Vagina (tissue), 2 donors: Measurements from ENCODE around the gene ORC6. TPM values are rescaled to one million over a fixed set of nuclear protein-coding genes. Genes with fewer than 3 reads are reported as not detected.

Experiments
- DNase-seq, 2 donors: peaks; one replicate each; pipeline ENCODE4 v3.0.0-alpha.2; 2017; ENCODE audit errors: extremely low spot score in 2 of 2
- H3K27ac ChIP-seq: fragments of 200-600 bp; sonication (generic); one replicate; pipeline ENCODE4 v1.5.1; 2019
- H3K27me3 ChIP-seq: fragments of 200-600 bp; sonication (generic); one replicate; pipeline ENCODE4 v1.5.1; 2019
- H3K36me3 ChIP-seq, 2 donors: fragments of 200-600 bp; sonication (generic); one replicate each; pipeline ENCODE4 v1.5.1; 2017 to 2019
- H3K4me1 ChIP-seq: fragments of 200-600 bp; sonication (generic); one replicate; pipeline ENCODE4 v1.5.1; 2019
- H3K4me3 ChIP-seq, 2 donors: fragments of 200-600 bp; sonication (generic); 1 replicate in 1 of 2; 2 replicates in 1 of 2; pipeline ENCODE4 v1.5.1; 2016 to 2019
- H3K9me3 ChIP-seq: fragments of 200-600 bp; sonication (generic); one replicate; pipeline ENCODE4 v1.5.1; 2019
- CTCF ChIP-seq, 3 experiments: fragments of 450-650 bp in 2 of 3; fragments of 200-600 bp in 1 of 3; sonication (generic) in 1 of 3; IDR thresholded peaks; one replicate each; pipeline ENCODE4 v1.5.1; 2017 to 2019; ENCODE audit warnings: antibody characterized with exemption in 3 of 3, mild to moderate bottlenecking in 2 of 3, moderate library complexity in 2 of 3
- POLR2A ChIP-seq, 2 donors: fragments of 450-650 bp; IDR thresholded peaks; one replicate each; pipeline ENCODE4 v1.6.1; 2017; ENCODE audit warnings: antibody characterized with exemption in 2 of 2, mild to moderate bottlenecking in 2 of 2, moderate library complexity in 2 of 2
- POLR2AphosphoS5 ChIP-seq, 2 donors: sonication (generic); formaldehyde crosslinking; IDR thresholded peaks; one replicate each; pipeline ENCODE4 v1.9.0; 2017; ENCODE audit warnings: antibody characterized with exemption in 2 of 2, mild to moderate bottlenecking in 2 of 2, low read depth in 1 of 2; ENCODE audit not compliant: insufficient read depth in 1 of 2
- intact Hi-C: fragments of 100-400 bp; cut with DNase I; formaldehyde crosslinking; loops from one replicate; pipeline ENCODE4 v1.15.1; 2023
- total RNA-seq: library from RNA; depleted of rRNA; stranded (reverse); fragments of >200 nt; gene quantifications from one replicate; pipeline ENCODE4 v1.2.3, GENCODE V29; 2016

The ORC6 gene
- total RNA-seq, 1 donor from 2014 or later: 2.2 TPM

DNA sequence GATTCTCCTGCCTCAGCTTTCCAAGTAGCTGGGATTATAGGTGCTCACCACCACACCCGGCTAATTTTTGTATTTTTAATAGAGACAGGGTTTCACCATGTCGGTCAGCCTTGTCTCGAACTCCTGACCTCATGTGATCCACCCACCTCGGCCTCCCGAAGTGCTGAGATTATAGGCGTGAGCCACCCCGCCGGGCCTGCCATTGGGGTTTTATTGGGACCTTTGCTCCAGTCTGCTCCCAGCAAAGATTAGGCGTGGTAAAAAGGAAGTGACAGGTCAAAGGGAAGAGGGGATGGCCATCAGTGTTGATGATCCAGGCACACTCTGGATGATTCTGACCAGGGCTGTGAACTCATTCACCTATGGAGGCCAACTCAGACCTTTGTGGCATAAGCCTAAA, 38.2 kb downstream of the ORC6 start:
- no peak for DNase-seq
- Histone ChIP-seq H3K9me3 (no peaks in the 10 kb centered on the region), H3K27me3 (no peaks in the 10 kb centered on the region), H3K4me1 (no peaks in the 10 kb centered on the region), H3K27ac (no peak overlapping the region), H3K4me3 (no peak overlapping the region), H3K36me3 (no peaks in the 10 kb centered on the region)
- intact Hi-C loops: no loop called here
- TF ChIP-seq CTCF (IDR thresholded peaks at IDR 0.05) (no peak), POLR2A (IDR thresholded peaks at IDR 0.05) (no peak), POLR2AphosphoS5 (IDR thresholded peaks at IDR 0.05; ENCODE audit: insufficient read depth in 1 of 2, low read depth in 1 of 2) (no peak)

DNA sequence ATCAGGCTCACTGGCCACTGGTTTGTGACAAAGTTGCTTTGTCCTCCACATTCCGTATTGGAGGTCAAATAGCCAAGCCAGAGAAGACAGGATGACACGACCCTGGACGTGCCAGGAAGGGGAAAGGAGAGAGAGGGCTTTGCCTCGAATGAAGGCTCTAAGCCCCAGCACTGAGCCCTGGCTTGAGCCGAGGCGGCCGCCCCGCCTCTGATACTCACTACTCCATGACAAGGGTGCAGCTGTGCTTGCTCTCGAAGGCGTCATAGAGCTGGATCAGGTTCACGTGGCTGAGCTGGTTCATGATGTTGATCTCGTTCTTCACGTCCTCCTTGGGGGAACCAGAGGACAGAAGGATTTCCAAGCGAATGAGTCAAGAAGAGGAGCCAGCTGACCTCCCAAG, 39.3 kb downstream of the ORC6 start:
- no peaks in the 10 kb centered on the region for H3K36me3 ChIP-seq
- DNase-seq: no peak
- no peak overlapping the region for H3K27ac ChIP-seq
- TF ChIP-seq POLR2A (IDR thresholded peaks at IDR 0.05) (no peak), CTCF (IDR thresholded peaks at IDR 0.05) (no peak), POLR2AphosphoS5 (IDR thresholded peaks at IDR 0.05; ENCODE audit: insufficient read depth in 1 of 2, low read depth in 1 of 2) (no peak)
- no peak overlapping the region for H3K4me3 ChIP-seq
- intact Hi-C loops: no loop called here
- no peaks in the 10 kb centered on the region for H3K27me3 ChIP-seq
- no peaks in the 10 kb centered on the region for H3K9me3 ChIP-seq
- no peaks in the 10 kb centered on the region for H3K4me1 ChIP-seq

DNA sequence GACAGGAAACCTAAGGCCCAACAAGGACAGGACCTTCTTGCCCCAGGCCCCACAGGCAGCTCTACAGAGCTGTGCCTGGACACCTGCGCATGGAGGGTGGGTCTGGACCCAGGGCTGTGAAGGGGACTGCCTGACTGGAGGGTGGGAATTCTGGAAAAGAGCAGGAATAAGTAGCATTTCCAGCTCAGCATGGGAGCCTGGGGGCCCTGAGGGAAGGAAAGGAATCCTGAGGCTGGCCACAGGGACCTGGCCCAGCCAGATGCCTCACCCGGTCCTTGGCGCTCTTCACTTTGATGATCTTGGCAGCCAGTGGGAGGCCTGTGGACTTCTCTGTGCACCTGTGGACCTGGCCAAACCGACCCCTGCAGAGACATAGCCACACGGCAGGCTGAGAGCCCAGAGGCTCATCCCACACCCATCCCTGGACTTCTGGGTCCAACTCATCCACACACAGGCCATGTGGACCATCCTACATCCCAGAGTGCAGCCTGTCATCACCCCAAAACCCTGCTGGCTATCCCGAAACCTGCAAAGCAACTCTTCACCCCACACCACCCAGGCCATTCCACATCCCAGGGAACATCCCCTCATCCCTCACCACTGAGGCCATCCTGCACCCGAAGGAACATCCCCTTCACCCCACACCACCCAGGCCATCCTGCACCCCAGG, 40.0 kb downstream of the ORC6 start:
- Histone ChIP-seq H3K27me3 (no peaks in the 10 kb centered on the region), H3K36me3 (no peaks in the 10 kb centered on the region), H3K9me3 (no peaks in the 10 kb centered on the region), H3K27ac (no peak overlapping the region), H3K4me3 (no peak overlapping the region), H3K4me1 (no peaks in the 10 kb centered on the region)
- no peak for TF ChIP-seq POLR2A (IDR thresholded peaks at IDR 0.05)
- no peak for TF ChIP-seq CTCF (IDR thresholded peaks at IDR 0.05)
- no peak for TF ChIP-seq POLR2AphosphoS5 (IDR thresholded peaks at IDR 0.05; ENCODE audit: insufficient read depth in 1 of 2, low read depth in 1 of 2)
- DNase-seq: peak in 1 of 2 donors; percentile 82
- intact Hi-C loops: no loop called here

DNA sequence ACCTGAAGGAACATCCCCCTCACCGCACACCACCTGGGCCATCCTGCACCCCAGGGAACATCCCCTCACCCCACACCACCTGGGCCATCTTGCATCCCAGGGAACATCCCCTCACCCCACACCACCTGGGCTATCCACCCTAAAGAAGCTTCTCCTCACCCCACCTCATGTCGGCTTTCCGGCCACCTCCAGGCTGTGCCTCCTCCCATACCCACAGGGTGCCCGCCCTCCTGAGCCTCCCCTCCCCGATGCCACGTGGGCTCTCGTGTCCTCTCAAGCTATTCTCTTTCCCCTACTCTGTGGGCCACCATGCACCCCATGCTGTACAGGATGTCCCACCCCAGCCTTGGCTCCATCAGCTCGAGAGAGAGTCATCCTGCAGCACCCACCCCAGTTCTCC, 40.7 kb downstream of the ORC6 start:
- intact Hi-C loops: no loop called here
- Histone ChIP-seq H3K27me3 (no peaks in the 10 kb centered on the region), H3K4me3 (no peak overlapping the region), H3K4me1 (no peaks in the 10 kb centered on the region), H3K36me3 (no peaks in the 10 kb centered on the region), H3K27ac (no peak overlapping the region), H3K9me3 (no peaks in the 10 kb centered on the region)
- TF ChIP-seq CTCF (IDR thresholded peaks at IDR 0.05): no peak
- no peak for DNase-seq

DNA sequence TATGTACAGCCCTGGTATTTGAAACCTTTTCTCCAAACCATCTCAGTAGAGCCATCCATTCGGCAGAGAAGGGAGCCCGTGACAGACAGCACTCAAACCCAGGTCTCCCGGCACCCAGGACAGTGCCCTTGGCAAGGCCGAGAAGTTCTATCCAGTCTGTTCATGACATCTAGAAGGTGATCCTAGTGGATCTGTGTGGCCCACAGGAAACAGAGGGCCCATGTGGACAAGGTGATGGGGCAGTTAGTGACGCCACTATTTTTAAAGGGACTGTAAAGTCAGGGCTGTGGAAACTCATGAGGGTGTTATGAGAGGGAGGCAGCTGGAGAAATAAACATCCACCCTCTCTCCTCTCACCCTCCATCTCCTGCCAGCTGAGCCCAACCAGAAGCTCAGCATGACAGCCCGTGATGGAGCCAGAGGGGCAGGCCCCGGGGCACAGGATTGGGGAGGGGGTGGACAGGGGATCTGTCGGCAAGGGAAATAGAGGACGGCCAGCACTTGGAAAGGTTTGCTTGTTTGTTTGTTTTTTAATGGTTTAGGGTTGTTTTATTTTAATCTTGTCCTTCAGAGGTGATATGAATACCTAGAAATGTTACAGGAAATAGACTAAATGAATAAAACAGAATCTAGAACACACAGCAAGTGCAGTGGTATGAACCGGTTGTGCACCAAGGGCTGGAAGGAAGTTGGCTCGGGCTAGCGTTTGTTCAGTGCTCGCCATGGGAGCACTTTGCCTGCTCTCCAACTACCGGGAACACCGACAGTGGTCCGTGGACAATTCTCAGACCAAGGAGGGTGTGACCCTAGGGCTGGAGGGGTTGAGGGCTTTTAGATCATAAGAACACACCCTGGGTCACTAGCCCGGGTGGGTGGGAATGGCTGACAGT, 41.6 kb downstream of the ORC6 start:
- Histone ChIP-seq H3K4me3 (no peak overlapping the region), H3K9me3 (no peaks in the 10 kb centered on the region), H3K4me1 (no peaks in the 10 kb centered on the region), H3K27me3 (no peaks in the 10 kb centered on the region), H3K27ac (no peak overlapping the region), H3K36me3 (no peaks in the 10 kb centered on the region)
- no peak for TF ChIP-seq POLR2AphosphoS5 (IDR thresholded peaks at IDR 0.05; ENCODE audit: insufficient read depth in 1 of 2, low read depth in 1 of 2)
- no peak for TF ChIP-seq CTCF (IDR thresholded peaks at IDR 0.05)
- no peak for TF ChIP-seq POLR2A (IDR thresholded peaks at IDR 0.05)
- intact Hi-C loops: no loop called here
- no peak for DNase-seq
